D721Med (cell line): Measurements from ENCODE around the gene KCNH4.

Source experiments
- DNase-seq: peaks from one replicate; pipeline ENCODE4 v3.0.0; 2011; ENCODE audit warnings: low spot score; ENCODE audit not compliant: insufficient read length
- FAIRE-seq: peaks from 2 replicates; lab custom pipeline; 2011; peaks lifted over from hg19 to GRCh38; lab: Jason Lieb, UNC
- TF ChIP-seq, protein P1 (sequence below): IDR thresholded peaks from 2 replicates; pipeline ENCODE4 v1.5.1; 2012; ENCODE audit warnings: mild to moderate bottlenecking, control low read depth; ENCODE audit not compliant: insufficient read depth; ENCODE audit errors: missing control alignments

Gene KCNH4

DNA sequence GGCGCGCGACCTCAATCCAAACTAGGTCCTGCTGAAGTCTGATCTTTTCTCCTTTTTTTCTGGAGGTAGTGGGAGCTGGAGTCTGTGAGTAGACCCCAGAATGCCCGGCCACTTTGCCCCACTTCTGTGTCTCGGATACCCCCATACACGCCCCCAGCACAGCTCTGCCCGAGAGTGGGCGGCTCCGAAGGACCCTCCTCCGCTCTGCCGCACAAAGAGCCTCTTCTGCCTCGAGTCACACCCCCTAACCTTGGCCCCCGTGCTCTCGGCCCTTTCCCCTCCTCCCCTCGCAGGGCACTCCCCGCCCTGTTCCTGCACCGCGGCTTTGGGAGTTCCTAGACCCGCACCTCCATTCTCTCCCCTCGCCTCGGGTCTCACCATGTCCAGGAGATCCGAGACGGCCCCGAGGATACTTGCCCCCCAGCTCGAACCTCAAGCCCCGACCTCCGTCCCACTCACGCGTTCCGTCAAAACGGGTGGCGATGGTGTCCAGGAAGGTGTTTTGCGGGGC lies 476 bp downstream of the KCNH4 start:
- DNase-seq: no peak
- no peak for FAIRE-seq
- TF ChIP-seq, protein P1, sequence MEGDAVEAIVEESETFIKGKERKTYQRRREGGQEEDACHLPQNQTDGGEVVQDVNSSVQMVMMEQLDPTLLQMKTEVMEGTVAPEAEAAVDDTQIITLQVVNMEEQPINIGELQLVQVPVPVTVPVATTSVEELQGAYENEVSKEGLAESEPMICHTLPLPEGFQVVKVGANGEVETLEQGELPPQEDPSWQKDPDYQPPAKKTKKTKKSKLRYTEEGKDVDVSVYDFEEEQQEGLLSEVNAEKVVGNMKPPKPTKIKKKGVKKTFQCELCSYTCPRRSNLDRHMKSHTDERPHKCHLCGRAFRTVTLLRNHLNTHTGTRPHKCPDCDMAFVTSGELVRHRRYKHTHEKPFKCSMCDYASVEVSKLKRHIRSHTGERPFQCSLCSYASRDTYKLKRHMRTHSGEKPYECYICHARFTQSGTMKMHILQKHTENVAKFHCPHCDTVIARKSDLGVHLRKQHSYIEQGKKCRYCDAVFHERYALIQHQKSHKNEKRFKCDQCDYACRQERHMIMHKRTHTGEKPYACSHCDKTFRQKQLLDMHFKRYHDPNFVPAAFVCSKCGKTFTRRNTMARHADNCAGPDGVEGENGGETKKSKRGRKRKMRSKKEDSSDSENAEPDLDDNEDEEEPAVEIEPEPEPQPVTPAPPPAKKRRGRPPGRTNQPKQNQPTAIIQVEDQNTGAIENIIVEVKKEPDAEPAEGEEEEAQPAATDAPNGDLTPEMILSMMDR: no peak

DNA sequence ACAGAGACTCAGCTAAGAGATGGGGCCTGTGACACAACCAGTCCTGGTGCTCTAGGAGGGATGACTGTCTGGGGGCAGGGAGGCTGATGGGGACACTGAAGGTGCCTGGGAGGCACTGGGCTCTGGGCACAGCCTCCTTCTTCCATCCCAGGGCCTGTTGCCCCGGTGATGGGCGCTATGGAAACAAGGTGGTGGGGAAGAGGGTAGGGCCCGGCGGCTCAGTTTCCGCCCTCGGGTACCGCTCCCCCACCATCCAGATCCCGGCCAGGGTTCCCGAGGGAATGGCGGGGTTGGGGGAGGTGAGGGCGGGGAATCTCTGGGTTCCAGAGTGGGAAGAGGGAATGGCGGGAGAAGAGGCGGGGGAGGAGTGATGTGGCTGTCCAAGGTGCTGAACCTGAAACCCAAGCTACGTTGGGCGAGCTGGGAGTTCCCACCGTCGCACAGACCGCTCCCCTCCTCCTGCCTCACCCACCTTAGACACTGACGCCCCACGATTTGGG lies 981 bp downstream of the KCNH4 start:
- TF ChIP-seq, protein P1: no peak
- no peak for DNase-seq
- no peak for FAIRE-seq

DNA sequence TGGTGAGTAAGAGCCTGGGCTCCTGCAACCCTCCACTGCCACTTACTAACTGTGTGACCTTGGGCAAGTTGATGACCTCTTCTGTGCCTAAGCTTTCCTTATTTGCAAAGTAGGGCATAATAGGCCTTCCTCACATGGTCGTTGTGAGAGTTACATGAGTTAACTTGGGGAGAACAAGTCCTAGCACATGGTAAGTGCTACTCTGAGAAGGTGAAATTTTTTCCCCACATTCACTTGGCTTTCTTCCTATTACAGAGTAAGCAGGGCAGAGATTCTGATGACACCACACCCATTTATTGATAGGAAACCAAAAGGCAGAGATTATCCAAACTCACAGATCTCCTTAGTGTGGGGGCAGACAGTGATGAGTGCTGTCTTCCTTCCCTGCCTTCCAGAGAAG lies 1.6 kb downstream of the KCNH4 start:
- DNase-seq: no peak
- TF ChIP-seq, protein P1: no peak
- no peak for FAIRE-seq

DNA sequence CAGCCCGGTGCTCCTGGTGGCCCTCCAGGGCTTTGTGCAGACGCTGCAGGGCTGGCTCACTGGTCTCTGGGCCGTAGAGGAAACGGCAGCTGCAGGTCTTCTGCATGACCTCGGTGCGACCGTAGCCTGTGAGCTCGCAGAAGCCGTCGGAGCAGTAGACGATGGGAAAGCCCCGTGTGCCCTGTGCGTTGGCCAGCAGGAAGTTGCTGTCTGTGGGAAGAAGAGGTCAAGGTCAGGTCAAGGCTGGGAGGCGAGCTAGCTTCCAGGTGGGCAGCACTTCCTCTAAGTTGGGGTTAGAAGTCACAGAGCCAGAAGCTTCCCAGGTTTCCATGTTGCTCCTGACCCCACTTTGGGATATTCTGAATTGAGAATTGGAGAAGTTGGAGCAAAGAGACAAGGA lies 2.1 kb downstream of the KCNH4 start:
- TF ChIP-seq, protein P1: no peak
- FAIRE-seq: no peak
- DNase-seq: no peak

DNA sequence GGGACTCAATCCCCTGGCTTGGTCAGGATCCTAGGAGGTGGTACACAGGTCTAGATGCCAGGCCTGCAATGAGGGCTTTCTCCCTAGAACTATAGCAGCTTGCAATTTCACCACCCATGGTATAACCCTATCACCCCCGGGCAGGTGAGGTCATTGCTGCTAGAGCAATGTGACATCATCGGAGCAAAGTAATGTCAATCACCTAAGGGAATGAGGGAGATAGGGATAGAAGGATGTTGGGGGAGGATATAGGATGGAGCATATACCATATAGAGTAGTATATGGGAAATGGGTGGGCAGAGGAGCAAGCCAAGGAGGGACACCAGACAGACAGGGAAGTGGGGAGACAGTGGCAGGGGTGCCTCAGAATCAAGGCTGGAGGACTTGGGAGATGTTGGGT lies 3.3 kb downstream of the KCNH4 start:
- TF ChIP-seq, protein P1: no peak
- DNase-seq (no peak), FAIRE-seq (no peak)

DNA sequence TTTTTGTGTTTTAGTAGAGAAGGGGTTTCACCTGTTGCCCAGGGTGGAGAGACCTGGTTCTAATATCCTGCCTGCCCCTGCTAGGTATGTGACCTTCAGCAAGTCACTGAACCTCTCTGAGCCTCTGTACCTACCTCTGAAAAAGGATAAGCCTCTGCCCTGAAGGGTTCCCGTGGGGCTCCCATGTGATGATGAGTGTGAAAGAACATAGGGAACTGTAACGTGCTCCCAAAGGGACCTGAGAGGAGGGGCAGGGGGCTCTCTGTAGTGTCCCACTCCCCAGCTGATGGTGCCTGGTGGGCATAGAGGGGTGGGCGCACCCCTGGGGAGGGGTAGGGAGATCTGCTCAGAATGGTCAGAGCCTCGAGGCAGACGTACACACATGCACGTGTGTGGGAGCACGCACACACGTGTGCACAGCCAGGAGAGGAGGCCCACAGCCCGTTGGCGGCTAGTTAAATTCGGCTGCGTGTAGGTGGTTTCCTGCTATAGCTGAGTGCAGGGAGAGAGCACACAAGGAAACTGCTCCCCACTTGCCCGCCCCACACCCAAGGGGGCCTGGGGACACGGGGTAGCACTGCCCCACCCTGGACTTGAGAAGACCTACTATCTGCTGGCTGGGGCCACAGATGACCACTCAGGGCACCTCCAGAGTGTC lies 6.7 kb downstream of the KCNH4 start:
- DNase-seq (no peak), FAIRE-seq (no peak)
- TF ChIP-seq, protein P1: no peak

DNA sequence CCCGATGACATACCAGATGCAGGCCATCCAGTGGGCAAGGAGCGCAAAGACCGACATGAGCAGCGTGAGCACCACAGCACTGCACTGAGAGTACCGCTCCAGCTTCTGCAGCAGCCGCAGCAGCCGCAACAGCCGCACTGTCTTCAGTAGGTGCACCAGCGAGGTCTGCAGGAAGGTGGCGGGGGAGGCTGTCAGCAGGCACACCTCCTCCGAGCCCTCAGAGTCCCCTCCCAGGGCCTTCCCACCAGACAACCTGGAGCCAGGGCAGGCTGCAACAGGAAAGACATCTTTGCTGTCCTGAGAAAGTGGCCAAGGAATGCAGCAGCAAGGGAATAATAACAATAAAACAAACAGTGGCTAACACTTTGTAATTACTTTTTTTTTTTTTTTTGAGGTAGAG lies 9.1 kb downstream of the KCNH4 start:
- FAIRE-seq: no peak
- DNase-seq: no peak
- TF ChIP-seq, protein P1: no peak
